Occipital lobe (tissue), 2 donors: Measurements from ENCODE around the gene CHMP4A. TPM values are rescaled to one million over a fixed set of nuclear protein-coding genes. Genes with fewer than 3 reads are reported as not detected.
"Not testable (repeated sequence)": the region's sequence is repeated elsewhere in the genome, so short reads cannot be mapped to it uniquely, and the experiment has no call there.

Source experiments
- DNase-seq: peaks from one replicate; lab custom pipeline; 2025; lab: John Stamatoyannopoulos, UW
- total RNA-seq: library from RNA; depleted of rRNA; stranded (reverse); fragments of >200 nt; gene quantifications from one replicate; pipeline ENCODE4 v1.2.3, GENCODE V29; 2014

Gene CHMP4A
- total RNA-seq, 1 donor from 2014 or later: 41.5 TPM

DNA sequence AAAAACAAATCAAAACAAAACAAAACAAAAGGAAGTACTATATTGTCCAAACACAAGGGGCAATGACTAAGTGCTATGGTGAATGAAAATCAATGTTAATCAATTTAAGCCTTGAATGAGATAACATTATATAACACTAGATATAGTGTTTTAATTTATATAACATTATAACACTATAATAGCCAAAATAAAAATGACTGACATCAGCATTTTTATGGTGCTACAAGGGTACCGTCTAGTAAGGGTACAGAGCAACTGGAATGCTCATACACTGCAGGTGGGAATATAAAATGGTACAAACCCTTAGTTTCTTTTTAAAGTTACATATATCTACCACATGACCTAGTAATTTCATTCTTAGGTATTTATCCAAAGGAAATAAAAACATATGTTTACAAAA is 13.2 kb upstream of the CHMP4A start:
- DNase-seq: no peak

DNA sequence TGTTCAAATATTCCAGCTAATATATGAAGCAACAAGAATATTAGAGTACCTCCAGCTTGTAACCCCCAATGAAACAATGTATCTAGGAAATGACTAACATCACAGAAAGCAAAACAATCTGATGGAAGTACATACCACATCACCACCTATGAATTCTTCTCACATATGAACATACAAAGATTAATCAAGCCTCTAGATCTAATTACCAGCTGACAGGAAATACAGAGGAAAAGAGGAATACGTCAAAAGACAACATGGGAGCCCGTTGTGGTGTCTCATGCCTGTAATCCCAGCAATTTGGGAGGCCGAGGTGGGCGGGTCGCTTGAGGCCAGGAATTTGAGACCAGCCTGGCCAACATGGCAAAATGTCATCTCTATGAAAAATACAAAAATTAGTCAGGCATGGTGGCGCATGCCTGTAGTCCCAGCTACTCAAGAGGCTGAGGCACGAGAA is 11.4 kb upstream of the CHMP4A start:
- DNase-seq: no peak

DNA sequence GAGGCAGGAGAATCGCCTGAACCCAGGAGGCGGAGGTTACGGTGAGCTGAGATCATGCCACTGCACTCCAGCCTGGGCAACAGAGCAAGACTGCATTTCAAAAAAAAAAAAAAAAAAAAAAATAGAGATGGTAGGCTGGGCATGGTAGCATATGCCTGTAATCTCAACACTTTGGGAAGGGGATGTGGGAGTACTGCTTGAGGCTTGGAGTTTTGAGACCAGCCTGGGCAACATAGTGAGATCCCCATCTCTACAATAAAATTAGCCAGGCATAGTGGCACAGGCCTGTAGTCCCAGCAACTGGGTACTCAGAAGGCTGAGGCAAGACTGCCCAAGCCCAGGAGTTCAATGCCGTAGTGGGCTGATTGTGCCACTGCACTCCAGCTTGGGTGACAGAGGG is 9.7 kb upstream of the CHMP4A start:
- DNase-seq: not testable (repeated sequence)

DNA sequence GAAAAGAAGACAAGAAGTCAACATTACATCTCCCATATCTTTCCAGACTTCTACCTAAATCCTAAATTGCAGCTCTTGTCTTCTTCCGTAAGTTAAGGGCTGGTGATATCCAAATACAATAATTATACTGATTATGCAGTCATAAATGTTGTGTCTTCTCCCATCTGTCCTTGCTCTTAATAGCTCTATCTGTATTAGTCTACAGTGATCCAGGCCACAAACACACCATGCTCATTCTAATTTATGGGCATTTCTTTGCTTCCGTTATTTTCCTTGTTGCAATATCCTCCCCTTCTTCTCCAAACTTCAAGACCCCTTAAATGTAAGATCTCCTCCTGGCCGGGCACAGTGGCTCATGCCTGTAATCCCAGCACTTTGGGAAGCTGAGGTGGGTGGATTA is 6.2 kb upstream of the CHMP4A start:
- DNase-seq: no peak

DNA sequence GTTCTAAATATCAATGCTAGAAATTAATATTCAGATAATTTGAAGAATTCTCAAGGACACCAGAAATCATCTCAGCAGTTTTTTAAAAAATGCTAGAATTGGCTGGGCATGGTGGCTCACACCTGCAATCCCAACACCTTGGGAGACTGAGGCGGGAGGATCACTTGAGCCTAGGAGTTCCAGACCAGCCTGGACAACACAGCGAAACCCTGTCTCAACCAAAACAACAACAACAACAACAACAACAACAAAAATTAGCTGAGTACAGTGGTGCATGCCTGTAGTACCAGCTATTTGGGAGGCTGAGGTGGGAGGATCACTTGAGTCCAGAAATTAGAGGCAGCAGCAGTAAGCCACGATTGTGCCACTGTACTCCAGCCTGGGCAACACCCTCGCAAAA is 5.8 kb upstream of the CHMP4A start:
- DNase-seq: no peak

DNA sequence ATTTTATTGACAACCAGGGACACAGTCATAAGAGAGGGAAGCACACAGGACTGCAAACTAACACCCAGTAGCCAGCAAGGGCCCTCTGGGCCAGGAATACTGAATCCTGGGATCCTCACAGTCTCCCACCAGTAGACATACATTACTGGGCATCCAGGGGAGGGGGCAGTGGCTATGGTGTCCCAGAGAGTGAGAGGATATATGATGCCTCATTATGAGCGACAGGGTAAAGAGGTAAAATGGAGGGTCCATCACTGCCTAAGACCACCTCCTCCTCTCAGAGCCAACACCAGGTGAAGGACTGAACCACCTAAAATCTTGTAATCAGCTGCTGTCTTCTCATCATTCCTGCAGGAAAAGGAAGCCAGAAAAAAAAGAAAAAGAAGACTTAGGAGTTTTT is 3.6 kb upstream of the CHMP4A start:
- DNase-seq: not testable (repeated sequence)

DNA sequence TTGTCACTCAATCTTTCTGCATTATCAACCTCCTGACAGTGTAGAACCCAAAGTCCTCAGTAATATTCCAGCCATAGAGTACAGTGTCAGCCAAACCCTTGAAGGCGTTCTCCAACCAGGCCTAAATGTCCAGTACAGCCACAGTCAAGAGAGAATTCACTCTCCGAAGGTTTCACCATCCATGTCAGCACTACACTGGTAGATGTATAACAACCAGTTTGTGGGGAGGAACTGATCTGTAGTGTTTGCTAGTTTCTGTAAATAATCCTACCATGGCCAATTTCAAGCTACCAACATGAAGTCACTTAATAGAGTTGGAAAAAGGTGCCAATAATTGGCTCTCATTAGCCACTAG is 3.0 kb upstream of the CHMP4A start:
- DNase-seq: no peak

DNA sequence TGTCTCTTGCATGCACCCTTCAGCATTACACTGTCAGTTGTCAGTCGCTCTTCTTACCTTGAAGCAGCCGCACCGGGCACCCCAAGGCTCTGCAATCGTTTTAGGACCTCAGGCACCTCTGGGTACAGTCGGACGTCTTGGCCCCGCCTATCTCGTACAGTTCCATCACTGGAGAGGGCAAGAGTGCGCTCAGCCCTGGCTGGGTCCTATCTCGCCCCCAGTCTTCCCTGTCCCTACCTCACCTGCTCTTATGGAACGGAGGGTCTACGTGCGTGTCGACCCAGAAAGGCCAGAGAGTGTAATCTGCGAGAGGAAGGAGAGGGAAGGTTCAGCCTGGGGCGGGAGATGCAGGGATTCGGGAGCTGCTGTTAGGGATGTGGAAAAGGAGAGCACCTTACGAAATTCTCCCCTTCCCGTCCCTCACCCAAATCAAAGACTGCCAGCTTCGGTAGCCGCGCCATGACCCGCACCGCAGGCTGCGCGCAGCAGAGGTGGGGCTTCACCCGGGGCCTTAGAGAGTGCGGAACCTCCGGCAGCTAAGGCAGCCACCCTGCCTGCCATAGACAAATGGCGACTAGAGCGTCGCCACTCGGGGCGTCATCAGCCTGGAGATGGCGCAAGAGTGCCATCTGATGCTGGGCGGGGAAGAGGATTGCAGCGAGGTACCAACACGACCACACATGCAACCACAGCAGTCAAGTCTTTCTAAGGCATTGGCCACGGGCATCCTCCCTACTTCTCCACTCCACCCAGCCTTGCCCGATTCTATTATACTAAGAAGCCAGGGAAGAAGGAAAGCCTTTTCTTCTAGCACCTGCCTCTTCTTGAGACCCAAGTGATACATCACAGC is 2.4 kb upstream of the CHMP4A start, which contains the start of gene MDP1:
TSS of gene MDP1 (minus strand) at position 572 of the 850 bp plus-strand sequence. CDS start at position 461, 111 bp downstream.
- DNase-seq: peak; percentile 81

DNA sequence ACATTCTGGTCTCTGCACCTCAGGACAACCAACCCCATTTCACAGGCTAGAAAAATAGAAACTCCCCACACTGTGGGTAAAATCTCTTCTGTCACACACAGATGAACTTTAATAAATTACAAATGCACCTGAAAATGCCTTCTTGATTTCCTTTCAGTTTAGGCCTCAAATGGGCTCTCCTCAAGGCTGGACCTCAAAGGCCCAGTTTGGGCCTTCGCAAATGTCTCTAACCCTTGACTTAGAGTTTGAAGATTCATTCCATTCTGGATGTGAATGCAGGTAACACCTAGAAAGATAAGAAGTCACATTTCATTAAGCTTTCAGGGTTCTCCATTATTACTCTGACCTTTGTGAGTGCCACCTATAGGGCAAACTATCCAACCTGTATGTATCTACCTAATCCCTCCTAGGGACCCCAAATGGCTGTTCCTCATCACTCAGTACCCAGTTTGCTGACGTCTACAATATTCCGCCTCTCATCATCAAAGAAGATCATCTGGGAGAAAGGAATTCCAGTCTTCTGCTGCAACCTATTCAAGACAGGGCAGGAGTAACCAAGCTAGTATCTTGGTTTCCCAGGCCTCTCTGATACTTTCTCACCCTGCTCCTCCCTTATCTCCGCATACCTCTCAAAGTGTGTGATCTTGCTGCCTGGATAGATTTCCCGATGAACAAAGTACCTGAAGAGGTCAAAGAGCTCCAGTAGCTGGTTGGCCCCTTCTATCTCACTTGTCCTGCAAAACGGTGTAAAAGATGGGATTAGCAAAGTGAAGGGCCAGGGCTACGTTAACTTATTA is 776 bp upstream of the CHMP4A start:
- DNase-seq: no peak

DNA sequence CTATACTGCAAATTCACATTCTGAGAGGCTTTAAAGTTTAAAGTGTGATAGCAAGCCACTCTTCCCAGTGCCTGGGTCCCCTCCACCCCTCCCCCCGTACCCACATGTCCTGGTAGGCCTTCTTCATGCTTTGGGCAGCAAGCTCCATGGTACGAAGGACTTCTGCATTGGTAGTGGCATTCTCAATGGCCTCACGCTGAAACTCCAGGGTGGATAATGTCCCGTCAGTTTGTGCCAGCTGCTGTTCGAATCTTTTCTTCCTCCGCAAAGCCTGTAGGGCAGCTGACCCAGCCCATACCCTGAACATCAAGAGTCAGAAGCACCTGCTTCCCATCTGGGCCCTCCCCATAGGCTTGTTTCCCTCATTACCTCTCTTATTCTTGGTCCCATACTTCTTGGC is 2.0 kb downstream of the CHMP4A start:
- DNase-seq: no peak

DNA sequence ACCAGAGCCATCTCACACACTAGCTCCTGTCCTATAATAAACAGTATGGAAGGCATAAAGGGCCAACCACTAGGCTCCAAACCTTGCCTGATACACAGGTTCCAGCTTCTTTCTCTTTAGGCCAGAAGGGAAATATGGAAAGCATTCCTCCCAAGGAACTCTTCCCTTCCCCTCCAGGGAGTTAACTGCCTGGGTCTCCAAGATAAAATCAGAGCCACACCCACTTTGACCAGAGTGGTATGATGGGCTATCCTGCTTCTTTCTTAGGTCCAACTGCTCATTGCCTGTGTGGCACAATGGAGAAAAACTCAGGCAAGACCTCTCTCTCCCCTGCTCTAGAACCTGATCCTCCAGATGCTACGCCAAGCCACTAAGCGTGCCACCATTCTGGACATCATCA is 5.7 kb downstream of the CHMP4A start:
- DNase-seq: no peak

DNA sequence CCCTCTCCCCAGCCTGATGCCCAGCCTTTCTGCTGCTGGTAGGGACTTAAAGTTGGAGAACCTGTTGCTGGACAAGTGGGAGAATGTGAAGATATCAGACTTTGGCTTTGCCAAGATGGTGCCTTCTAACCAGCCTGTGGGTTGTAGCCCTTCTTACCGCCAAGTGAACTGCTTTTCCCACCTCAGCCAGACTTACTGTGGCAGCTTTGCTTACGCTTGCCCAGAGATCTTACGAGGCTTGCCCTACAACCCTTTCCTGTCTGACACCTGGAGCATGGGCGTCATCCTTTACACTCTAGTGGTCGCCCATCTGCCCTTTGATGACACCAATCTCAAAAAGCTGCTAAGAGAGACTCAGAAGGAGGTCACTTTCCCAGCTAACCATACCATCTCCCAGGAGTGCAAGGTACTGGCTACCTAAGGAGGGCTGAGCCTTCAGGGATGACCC is 6.2 kb downstream of the CHMP4A start:
- no peak for DNase-seq

DNA sequence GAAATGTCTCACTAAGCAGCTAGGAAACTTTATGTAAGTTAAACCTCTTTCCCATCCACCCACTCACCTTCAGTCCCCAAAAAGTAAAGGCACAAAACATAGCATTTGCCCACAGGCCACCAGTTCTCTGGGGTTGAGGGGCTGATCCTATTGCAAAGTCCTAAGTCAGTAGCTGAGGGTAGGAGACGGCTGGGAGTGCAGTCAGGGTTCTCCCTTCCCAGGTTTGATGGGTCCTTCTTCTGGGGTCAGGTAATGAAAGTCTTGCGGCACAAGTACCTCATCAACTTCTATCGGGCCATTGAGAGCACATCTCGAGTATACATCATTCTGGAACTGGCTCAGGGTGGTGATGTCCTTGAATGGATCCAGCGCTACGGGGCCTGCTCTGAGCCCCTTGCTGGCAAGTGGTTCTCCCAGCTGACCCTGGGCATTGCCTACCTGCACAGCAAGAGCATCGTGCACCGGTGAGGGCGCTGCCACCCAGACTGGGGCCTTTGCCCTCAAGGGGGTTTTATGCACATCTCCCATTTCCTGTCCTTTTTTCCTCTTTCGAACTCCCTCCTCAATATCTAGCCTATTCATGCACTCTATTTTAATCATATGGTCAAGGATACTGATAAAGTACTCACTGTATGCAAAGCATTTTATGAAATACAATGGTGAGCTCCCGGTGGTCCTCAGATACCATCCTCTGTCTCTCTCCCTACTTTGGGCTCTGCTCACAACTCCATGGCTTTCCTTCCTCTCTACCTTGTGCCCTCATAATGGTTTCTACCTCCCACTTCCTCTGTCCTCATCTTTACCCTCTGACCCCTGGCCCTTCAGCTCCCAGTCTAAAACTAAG is 6.8 kb downstream of the CHMP4A start:
- DNase-seq: no peak

DNA sequence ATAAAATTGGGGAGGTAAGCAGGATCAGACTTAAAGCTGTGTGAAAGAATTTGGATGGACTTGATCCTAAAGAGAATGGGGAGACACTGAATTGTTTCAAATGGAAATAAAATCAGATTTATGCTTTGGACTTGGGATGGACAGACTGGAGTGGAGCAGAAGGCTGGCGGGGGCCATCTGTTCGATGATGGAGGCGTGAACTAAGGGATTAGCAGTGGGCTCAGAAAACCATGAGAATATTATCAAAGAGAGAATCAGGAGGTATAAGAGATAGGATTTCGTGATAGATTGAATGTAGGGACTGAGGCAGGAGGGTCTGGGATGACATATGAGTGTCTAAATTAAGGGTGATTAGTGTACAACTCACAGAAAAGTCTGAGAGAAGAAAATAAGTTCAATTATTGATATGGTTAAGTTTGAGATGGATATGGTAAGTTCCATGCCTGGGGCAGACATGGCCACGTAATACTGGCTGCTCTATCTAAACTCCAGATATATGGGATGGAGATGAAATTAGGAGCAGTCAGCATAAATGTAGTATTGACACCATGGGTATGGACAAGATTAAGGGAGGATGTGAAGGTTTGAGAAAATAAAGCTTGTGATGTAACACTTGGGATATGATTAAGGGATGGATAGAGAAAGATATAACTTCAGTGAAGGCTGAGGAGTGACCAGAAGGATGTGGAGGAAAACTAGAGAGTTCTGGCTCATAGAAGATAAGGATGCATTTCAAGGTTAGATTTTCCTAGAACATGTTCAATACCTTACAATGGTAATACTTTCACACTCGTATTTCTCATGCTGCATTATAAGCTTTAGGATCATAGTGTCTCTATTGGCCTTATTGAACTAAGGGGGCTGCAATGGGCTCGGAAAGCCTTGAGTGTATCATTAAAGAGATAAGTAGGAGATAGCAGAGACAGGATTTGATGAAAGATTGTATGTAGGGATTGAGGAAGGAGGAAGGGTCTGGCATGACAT is 8.8 kb downstream of the CHMP4A start:
- no peak for DNase-seq

DNA sequence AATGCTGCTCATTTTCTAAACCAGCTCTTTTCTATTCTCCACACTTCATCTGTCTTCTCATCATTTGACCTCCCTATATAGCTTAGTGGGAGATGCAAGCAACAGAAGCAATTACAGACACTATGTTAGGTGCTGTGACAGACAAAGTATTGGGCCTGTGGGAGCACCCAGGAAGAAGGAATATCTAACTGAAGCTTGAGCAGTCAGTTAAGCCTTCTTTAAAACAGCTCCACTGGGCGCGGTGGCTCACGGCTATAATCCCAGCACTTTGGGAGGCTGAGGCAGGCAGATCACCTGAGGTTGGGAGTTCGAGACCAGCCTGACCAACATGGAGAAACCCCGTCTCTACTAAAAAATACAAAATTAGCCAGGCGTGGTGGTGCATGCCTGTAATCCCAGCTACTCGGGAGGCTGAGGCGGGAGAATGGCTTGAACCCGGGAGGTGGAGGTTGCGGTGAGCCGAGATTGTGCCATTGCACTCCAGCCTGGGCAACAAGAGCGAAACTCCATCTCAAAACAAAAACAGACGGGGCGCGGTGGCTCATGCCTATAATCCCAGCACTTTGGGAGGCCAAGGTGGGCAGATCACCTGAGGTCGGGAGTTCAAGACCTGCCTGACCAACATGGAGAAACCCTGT is 9.9 kb downstream of the CHMP4A start:
- not testable (repeated sequence) for DNase-seq

DNA sequence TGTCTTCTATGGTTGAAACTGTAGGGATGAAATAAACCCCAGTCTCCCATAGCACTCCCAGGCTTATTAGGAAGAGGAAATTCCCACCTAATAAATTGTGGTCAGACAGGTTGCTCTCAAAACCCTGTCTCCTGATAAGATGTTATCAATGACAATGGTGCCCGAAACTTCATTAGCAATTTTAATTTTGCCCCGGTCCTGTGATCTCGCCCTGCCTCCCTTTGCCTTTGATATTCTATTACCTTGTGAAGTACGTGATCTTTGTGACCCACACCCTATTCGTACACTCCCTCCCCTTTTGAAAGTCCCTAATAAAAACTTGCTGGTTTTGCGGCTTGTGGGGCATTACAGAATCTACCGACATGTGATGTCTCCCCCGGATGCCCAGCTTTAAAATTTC is 10.8 kb downstream of the CHMP4A start:
- DNase-seq: not testable (repeated sequence)

DNA sequence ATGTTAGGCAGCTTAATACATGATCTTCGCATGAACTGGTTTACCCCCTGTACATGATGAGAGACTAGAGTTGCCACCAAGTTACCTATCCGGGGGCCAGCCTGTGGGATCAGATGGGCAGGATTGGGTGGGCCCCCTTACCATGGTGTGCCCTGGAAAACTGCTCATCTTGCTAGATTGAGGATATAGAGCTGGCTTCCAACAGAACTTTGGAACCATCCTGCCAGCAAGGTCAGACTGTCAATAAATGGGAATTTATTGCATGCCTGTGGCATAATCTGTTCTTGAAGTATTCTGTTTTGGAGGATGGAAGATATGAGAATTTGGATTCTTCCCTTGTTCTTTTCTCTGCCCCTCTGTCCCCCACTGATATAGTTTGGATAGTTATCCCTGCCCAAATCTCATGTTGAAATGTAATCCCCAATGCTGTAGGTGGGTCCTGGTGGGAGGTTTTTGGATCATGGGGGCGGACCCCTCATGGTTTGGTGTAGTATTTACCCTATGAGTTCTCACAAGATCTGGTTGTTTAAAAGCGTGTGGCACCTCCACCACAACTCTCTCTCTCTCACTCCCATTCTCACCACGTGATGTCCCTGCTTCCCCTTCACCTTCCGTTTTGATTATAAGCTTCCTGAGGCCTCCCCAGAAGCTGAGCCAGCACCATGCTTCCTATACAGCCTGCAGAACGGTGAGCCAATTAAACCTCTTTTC is 14.3 kb downstream of the CHMP4A start:
- DNase-seq: no peak

DNA sequence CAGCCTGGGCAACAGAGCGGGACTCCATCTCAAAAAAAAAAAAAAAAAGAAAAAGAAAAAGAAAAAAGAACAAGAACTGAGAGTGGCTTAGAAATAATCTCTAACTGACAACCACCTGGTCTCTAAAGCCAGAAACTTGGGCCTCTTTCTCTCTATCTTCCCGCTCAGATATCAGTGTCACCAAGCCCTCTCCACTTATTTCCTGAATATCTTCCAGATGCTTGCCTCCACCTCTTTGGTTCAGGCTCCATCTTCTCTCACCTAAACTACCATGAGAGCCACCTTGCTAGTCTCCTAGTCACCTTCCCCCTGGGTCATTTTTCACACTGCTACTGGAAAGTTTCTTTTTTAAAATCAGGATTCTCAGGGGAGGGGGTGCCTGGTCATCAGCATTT is 16.2 kb downstream of the CHMP4A start:
- DNase-seq: no peak
